Activated effector memory CD4-positive, alpha-beta T cell treated with anti-CD3 and anti-CD28 coated beads, Interleukin-2, amount 50 U/mL, for 16 hours (primary cell): ENCODE measurements around the gene RASGEF1B.
A peak's percentile ranks its signal among the peaks of the same experiment; 100 is the strongest.

Experiments
- DNase-seq: peaks from one replicate; pipeline ENCODE4 v3.0.0-alpha.2; 2020

RASGEF1B gene

GRCh38 chr4:81471588-81472280 lies at the start of gene RASGEF1B:
Gene RASGEF1B, minus strand, starts transcription at chr4:81471907. Its CDS starts 12,399 bp downstream, at chr4:81459508.
- DNase-seq: peak; percentile 98

- no peak for DNase-seq
Observed at GRCh38 chr4:81519856-81520255, 48.1 kb upstream of the RASGEF1B start.

GRCh38 chr4:81519427-81519773 lies 47.7 kb upstream of the RASGEF1B start:
- DNase-seq: no peak

- DNase-seq: no peak
Observed at GRCh38 chr4:81518762-81519426, 47.2 kb upstream of the RASGEF1B start.

GRCh38 chr4:81516241-81516640 lies 44.5 kb upstream of the RASGEF1B start:
- DNase-seq: no peak

- DNase-seq: no peak
Observed at GRCh38 chr4:81512757-81513501, 41.2 kb upstream of the RASGEF1B start.

GRCh38 chr4:81512001-81512756 lies 40.5 kb upstream of the RASGEF1B start:
- DNase-seq: no peak

DNA sequence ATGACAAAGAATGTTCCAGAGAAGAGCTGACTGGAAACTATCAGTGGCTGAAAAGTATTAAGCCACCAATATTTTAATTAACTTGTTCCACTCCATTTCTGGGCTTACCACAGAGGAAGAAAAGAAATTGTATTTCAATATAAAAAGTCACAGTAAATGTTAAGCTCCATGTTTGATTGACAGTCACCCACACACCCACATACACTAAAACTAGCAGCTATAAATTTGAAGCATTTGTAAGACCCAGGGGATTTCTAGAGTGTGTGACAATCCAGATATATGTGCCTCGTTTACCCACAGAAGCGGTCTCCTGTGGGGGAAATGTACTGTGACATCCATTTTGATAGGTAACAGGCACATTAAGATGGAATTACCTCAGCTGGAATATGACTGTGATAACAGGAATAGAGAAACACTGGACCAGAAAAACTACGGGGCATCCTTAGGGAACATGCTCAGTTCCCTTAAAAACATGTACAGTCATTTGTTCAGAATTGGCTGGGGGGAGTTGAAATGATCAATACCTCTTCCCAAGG lies 39.0 kb upstream of the RASGEF1B start:
- DNase-seq: no peak

- no peak for DNase-seq
Observed at GRCh38 chr4:81509822-81510221, 38.1 kb upstream of the RASGEF1B start.

- DNase-seq: no peak
Observed at GRCh38 chr4:81509191-81509590, 37.5 kb upstream of the RASGEF1B start.

DNA sequence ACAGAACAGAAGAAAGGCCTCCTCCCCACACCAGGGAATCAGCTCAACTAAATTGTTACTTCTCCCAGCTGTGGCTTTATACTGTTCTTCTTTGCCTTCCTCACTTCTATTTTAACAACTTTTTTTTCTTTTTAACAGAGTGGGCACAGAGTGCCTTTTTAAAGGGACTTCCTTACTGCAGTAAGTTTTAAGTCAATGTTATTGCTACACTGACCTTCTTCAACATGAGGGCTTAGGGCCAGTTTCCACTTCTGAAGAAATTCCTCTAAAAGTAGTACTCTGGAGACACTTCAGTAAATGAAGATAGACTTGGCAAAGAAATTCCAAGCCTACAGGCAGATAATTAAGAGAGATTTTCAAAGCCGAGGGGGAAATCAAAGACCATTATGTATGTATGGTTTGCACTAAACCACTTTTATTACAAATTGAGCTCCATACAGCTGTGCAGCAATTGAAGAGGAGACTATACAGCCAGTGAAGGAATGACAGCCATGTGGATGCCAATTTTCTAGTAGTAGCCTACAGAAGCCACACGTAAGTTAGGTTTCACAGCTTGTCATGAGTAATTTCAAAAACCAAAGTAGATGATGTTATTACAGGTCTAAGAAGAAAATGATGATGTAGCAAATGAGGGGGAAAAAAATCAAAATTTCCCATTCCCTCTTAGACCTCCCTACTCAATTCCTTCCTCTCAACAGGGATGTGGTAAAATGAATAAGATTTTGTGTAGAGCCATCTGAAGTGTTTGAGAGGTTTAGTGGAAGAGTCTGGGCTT lies 36.9 kb upstream of the RASGEF1B start:
- DNase-seq: no peak

DNA sequence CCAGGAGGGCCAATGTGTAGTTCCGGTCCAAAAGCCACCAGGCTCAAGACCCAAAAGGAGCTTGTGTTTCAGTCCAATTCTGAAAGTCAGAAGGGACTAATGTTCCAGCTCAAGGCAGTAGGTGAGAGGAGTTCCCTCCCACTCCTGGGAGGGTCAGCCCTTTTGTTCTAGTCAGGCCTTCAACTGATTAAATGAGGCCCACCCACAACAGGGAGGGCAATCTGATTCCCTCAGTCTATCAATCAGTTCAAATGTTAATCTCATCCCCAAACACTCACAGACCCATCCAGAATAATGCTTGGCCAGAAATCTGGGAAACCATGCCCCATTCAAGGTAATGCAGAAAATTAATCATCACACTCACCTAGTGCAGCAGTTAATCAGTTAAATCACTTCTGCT lies 35.8 kb upstream of the RASGEF1B start:
- DNase-seq: no peak

DNA sequence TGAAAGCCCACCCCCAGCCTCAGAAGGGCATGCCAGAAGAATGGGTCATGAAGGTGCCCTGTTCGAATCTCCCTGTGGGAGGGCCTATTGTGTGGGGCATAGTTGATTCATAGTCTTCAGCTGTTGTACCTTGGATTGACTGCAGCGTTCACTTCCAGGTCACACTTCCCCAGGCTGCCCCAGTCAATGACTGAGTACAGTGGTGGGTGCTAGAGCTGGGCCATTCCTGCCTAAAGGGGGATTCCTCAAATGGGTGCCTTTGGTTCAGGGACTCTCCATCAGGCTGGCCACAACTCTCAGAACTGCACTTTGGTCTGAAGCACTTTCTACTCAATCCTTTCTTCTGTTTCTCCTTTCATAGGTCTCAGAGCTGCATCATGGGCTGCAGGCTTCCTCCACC lies 35.0 kb upstream of the RASGEF1B start:
- DNase-seq: no peak

DNA sequence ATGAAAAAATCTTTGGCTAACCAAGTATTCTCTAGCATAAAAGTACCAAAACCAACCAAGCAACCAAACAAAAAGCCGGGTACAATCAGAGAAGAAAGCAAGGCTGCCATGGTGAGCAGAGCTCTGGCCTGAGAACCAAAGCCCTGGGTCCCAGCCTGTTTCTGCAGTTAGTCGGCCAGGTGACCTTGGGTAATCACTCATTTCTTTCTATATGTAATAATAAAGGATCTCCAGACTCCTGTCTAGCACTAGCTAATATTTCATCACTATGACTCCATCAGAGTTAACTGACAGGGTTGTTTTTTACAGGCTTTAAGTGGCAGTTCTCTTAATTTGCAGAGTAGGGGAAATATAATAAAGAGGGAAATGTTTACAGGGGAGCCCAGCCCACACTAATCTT lies 34.0 kb upstream of the RASGEF1B start:
- DNase-seq: no peak

DNA sequence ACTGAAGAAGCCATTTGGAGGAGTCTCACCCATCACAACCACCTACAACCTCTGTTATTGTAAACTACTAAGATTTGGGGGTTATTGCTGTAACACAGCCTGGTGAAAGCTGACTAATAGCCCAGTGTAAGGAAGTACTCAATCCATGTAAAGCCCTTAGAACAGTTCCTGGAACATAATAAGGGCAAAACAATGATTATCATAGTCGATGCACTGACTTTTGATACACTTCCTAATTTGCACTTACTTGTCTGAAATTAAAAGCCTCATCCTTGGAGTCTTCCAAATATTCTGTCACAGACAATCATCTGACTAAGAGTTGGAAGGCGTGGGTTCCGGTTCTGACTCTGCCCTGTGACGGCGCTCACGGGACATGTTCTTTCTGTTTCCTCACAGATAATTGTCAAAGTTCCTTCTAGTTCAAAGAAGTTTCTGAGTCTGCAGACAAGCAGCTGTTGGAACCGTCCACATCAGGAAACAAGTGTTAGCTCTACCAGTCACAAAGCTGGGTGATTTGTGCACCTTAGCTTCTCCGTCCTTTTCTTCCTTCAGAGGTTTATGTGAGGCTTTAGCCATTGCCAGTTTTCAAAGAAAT lies 33.4 kb upstream of the RASGEF1B start:
- peak; percentile 84 for DNase-seq

- no peak for DNase-seq
Observed at GRCh38 chr4:81504112-81505003, 32.7 kb upstream of the RASGEF1B start.

GRCh38 chr4:81503586-81503985 lies 31.9 kb upstream of the RASGEF1B start:
- no peak for DNase-seq

DNA sequence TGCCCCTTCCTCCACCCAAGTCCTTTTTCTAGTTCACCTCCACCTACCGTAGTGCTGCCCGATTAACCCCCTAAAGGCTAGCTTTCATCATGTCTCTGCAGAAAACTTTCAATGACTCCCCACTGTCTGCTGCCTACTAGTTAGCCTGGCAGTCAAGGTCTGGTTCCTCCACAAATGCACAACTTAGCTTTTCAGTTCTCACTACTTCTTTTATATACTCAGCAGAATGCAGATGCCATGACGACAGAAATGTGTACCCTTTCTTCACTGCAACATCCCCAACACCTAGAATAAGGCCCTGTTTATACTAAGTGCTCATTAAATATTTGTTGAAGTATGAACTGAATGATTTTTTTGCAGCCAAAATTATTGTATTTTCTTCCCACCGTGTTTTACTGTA lies 30.9 kb upstream of the RASGEF1B start:
- DNase-seq: no peak

GRCh38 chr4:81499840-81500239 lies 28.1 kb upstream of the RASGEF1B start:
- no peak for DNase-seq

DNA sequence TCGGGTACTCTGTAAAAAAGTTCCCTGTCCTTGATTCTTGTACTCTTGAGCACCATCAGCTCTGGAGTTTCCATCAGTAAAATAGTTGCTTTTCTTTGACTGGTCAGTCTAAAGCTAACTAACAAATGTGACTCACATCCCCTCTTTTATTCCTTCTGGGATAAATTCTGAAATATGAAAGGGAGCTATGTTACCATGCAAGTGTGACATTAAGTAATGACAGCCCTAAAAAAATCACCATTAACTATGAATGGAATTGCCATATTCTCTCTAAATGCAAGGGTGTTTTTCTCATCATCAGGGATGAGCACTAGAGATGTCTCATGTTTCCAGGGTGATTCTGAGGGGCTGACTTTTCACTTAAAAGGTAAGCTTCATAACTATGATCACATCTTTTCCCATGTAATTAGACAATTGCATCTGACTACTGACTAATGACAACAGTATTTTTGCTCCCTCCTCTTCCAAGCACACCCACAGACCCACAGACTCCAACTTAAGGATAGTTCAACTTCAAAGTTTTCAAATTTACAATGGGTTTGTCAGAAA lies 26.9 kb upstream of the RASGEF1B start:
- DNase-seq: no peak
